AG08396 (cell line): Measurements from ENCODE around the gene DMPK.
A peak's percentile ranks its signal among the peaks of the same experiment; 100 is the strongest.
"Not testable (repeated sequence)": the region's sequence is repeated elsewhere in the genome, so short reads cannot be mapped to it uniquely, and the experiment has no call there.

Experiments used
- DNase-seq: peaks from one replicate; pipeline ENCODE4 v3.0.0; 2012; ENCODE audit warnings: low spot score, mixed read lengths

The DMPK gene

GRCh38 chr19:45815481-45816216 lies 33.4 kb upstream of the DMPK start:
- no peak for DNase-seq

GRCh38 chr19:45814851-45815480 lies 32.7 kb upstream of the DMPK start, which contains the start of gene RSPH6A:
RSPH6A (minus strand) TSS chr19:45815308; CDS start chr19:45815176, 132 bp downstream.
- no peak for DNase-seq

- no peak for DNase-seq
These were observed 32.0 kb upstream of the DMPK start for GRCh38 chr19:45814166-45814780.

- DNase-seq: no peak
These were observed 30.0 kb upstream of the DMPK start for GRCh38 chr19:45812297-45812696.

GRCh38 chr19:45809643-45810159 lies 27.4 kb upstream of the DMPK start:
- DNase-seq: no peak

- no peak for DNase-seq
These were observed 23.4 kb upstream of the DMPK start for GRCh38 chr19:45805719-45806118.

- DNase-seq: no peak
These were observed 22.6 kb upstream of the DMPK start for GRCh38 chr19:45804959-45805230.

- no peak for DNase-seq
These were observed 22.1 kb upstream of the DMPK start for GRCh38 chr19:45804140-45804958.

- DNase-seq: no peak
These were observed 19.4 kb upstream of the DMPK start for GRCh38 chr19:45801603-45802175.

GRCh38 chr19:45800070-45800553 lies 17.8 kb upstream of the DMPK start:
- no peak for DNase-seq

GRCh38 chr19:45799541-45799940 lies 17.3 kb upstream of the DMPK start:
- not testable (repeated sequence) for DNase-seq

- DNase-seq: peak; percentile 86
These were observed 16.8 kb upstream of the DMPK start for GRCh38 chr19:45798995-45799517.

- DNase-seq: no peak
These were observed 12.3 kb upstream of the DMPK start for GRCh38 chr19:45794627-45795026.

GRCh38 chr19:45793876-45794275 lies 11.6 kb upstream of the DMPK start:
- DNase-seq: no peak

GRCh38 chr19:45793178-45793564 lies 10.9 kb upstream of the DMPK start:
- no peak for DNase-seq

GRCh38 chr19:45792470-45793177 lies 10.3 kb upstream of the DMPK start, which contains the start of gene DMWD:
DMWD (minus strand) TSS chr19:45792845; CDS start chr19:45792756, 89 bp downstream.
- peak; percentile 98 for DNase-seq

GRCh38 chr19:45791744-45792469 lies 9.6 kb upstream of the DMPK start:
- no peak for DNase-seq

- no peak for DNase-seq
These were observed 8.7 kb upstream of the DMPK start for GRCh38 chr19:45790942-45791341.

GRCh38 chr19:45789035-45789786 lies 6.9 kb upstream of the DMPK start:
- DNase-seq: no peak
